Endodermal cell (in vitro differentiated cells): Measurements from ENCODE around the gene KNSTRN. TPM values are rescaled to one million over a fixed set of nuclear protein-coding genes. Genes with fewer than 3 reads are reported as not detected.

Source experiments
- DNase-seq: peaks from one replicate; pipeline ENCODE4 v3.0.0-alpha.2; 2017
- H3K27ac ChIP-seq: 2 replicates; pipeline ENCODE4 v1.5.1; 2013; ENCODE audit warnings: mild to moderate bottlenecking, low read depth, low read length, moderate library complexity
- H3K27me3 ChIP-seq: 2 replicates; pipeline ENCODE4 v1.6.1; 2013; ENCODE audit warnings: mild to moderate bottlenecking, low read length, moderate library complexity; ENCODE audit not compliant: insufficient read depth, control insufficient read depth, poor library complexity, severe bottlenecking
- H3K36me3 ChIP-seq: 2 replicates; pipeline ENCODE4 v1.7.0; 2013; ENCODE audit warnings: mild to moderate bottlenecking, low read length, moderate library complexity; ENCODE audit not compliant: control insufficient read depth, insufficient read depth
- H3K4me1 ChIP-seq: one replicate; pipeline ENCODE4 v1.7.0; 2013; ENCODE audit warnings: low read length; ENCODE audit not compliant: control insufficient read depth, insufficient read depth
- H3K4me3 ChIP-seq: 2 replicates; pipeline ENCODE4 v1.5.1; 2013; ENCODE audit warnings: mild to moderate bottlenecking, low read length, moderate library complexity
- H3K9ac ChIP-seq: 2 replicates; pipeline ENCODE4 v1.6.1; 2013; ENCODE audit warnings: mild to moderate bottlenecking, low read length, moderate library complexity; ENCODE audit not compliant: poor library complexity, severe bottlenecking; ENCODE audit errors: extremely low read depth
- H3K9me3 ChIP-seq: 2 replicates; pipeline ENCODE4 v1.6.1; 2013; ENCODE audit warnings: mild to moderate bottlenecking, low read length, moderate library complexity; ENCODE audit not compliant: control insufficient read depth
- H3K27ac Mint-ChIP-seq: 2 replicates; pipeline ENCODE4 v1.8.0; 2020; ENCODE audit warnings: mixed read lengths
- H3K27me3 Mint-ChIP-seq: 2 replicates; pipeline ENCODE4 v1.8.0; 2021; ENCODE audit warnings: mild to moderate bottlenecking, mixed read lengths; ENCODE audit not compliant: insufficient read depth
- H3K36me3 Mint-ChIP-seq: 2 replicates; pipeline ENCODE4 v1.8.0; 2020; ENCODE audit warnings: low read depth, mixed read lengths
- H3K4me1 Mint-ChIP-seq: 2 replicates; pipeline ENCODE4 v1.8.0; 2020; ENCODE audit warnings: mixed read lengths
- H3K4me3 Mint-ChIP-seq: 2 replicates; pipeline ENCODE4 v1.8.0; 2020; ENCODE audit warnings: mild to moderate bottlenecking, moderate library complexity, mixed read lengths
- H3K9me3 Mint-ChIP-seq: 2 replicates; pipeline ENCODE4 v1.8.0; 2020; ENCODE audit warnings: mild to moderate bottlenecking, mixed read lengths
- CTCF ChIP-seq: fragments of 200-600 bp; sonication (generic); conservative IDR thresholded peaks from 2 replicates; pipeline ENCODE4 v1.5.0; 2021; ENCODE audit warnings: antibody characterized with exemption, mild to moderate bottlenecking
- WGBS, 2 experiments: methylation state at CpG; one replicate each; pipeline versions ENCODE4 v1.1.5 to v1.1.7; 2013; ENCODE audit warnings: missing lambda C conversion rate in 2 of 2, mixed read lengths in 1 of 2; ENCODE audit not compliant: insufficient coverage in 1 of 2, insufficient read length in 1 of 2; 5-methylcytosine and 5-hydroxymethylcytosine counted together
- total RNA-seq, 2 donors: library from RNA; stranded (reverse); fragmentation: NEBNext Ultra II Directional in 1 of 2; extraction: Animal tissue kit (Norgen Biotek cat#: 25700) in 1 of 2; gene quantifications; 2 replicates in 1 of 2; 3 replicates in 1 of 2; pipeline ENCODE4 v1.2.1, GENCODE V29; 2021

The KNSTRN gene
- total RNA-seq, 2 donors from 2014 or later: 57.6 to 92.4 TPM

- no peaks in the 10 kb centered on the region for H3K36me3 Mint-ChIP-seq
- Histone ChIP-seq H3K9me3 (no peaks in the 10 kb centered on the region), H3K9ac (no peak overlapping the region), H3K4me1 (no peaks in the 10 kb centered on the region), H3K27me3 (no peaks in the 10 kb centered on the region), H3K36me3 (no peaks in the 10 kb centered on the region), H3K27ac (no peak overlapping the region), H3K4me3 (no peak overlapping the region)
- H3K9me3 Mint-ChIP-seq: no peaks in the 10 kb centered on the region
- H3K27me3 Mint-ChIP-seq: peaks cover 12% of the 10 kb centered on the region
- WGBS, 2 experiments: 88 to 93% methylated on average over 6 to 11 of the region's 11 CpGs
- no peak overlapping the region for H3K27ac Mint-ChIP-seq
- no peak overlapping the region for H3K4me3 Mint-ChIP-seq
- no peak for DNase-seq
- peaks cover 9% of the 10 kb centered on the region for H3K4me1 Mint-ChIP-seq
- no peak for TF ChIP-seq CTCF
Observed at GRCh38 chr15:40338921-40339620, 43.5 kb upstream of the KNSTRN start.

- peaks cover 7% of the 10 kb centered on the region for H3K4me1 Mint-ChIP-seq
- H3K27ac Mint-ChIP-seq: no peak overlapping the region
- H3K36me3 Mint-ChIP-seq: no peaks in the 10 kb centered on the region
- H3K4me3 ChIP-seq: no peak overlapping the region
- DNase-seq: no peak
- no peaks in the 10 kb centered on the region for H3K27me3 ChIP-seq
- H3K27ac ChIP-seq: no peak overlapping the region
- 89 to 91% methylated on average over 6 to 7 of the region's 7 CpGs for WGBS, 2 experiments
- TF ChIP-seq CTCF: peak; percentile 48
- H3K36me3 ChIP-seq: no peaks in the 10 kb centered on the region
- H3K27me3 Mint-ChIP-seq: peaks cover 10% of the 10 kb centered on the region
- H3K9me3 ChIP-seq: no peaks in the 10 kb centered on the region
- H3K9ac ChIP-seq: no peak overlapping the region
- H3K4me1 ChIP-seq: no peaks in the 10 kb centered on the region
- H3K9me3 Mint-ChIP-seq: no peaks in the 10 kb centered on the region
- no peak overlapping the region for H3K4me3 Mint-ChIP-seq
Observed at GRCh38 chr15:40339621-40339945, 42.9 kb upstream of the KNSTRN start.

GRCh38 chr15:40340038-40340739, 42.3 kb upstream of the KNSTRN start:
- H3K36me3 Mint-ChIP-seq: no peaks in the 10 kb centered on the region
- no peaks in the 10 kb centered on the region for H3K9me3 ChIP-seq
- H3K36me3 ChIP-seq: no peaks in the 10 kb centered on the region
- 81 to 85% methylated on average over 8 to 14 of the region's 14 CpGs for WGBS, 2 experiments
- H3K4me1 ChIP-seq: no peaks in the 10 kb centered on the region
- H3K4me3 ChIP-seq: no peak overlapping the region
- H3K27me3 ChIP-seq: no peaks in the 10 kb centered on the region
- H3K27ac ChIP-seq: no peak overlapping the region
- no peak overlapping the region for H3K4me3 Mint-ChIP-seq
- DNase-seq: no peak
- no peak for TF ChIP-seq CTCF
- no peaks in the 10 kb centered on the region for H3K9me3 Mint-ChIP-seq
- H3K4me1 Mint-ChIP-seq: peaks cover 7% of the 10 kb centered on the region
- H3K27me3 Mint-ChIP-seq: peaks cover 10% of the 10 kb centered on the region
- H3K9ac ChIP-seq: no peak overlapping the region
- H3K27ac Mint-ChIP-seq: no peak overlapping the region
